IPS-18a (cell line): ENCODE measurements around the gene TOMM40L.
A peak's percentile ranks its signal among the peaks of the same experiment; 100 is the strongest.
"Not testable (repeated sequence)": the region's sequence is repeated elsewhere in the genome, so short reads cannot be mapped to it uniquely, and the experiment has no call there.

Experiments used
- H3K27ac ChIP-seq: one replicate; pipeline ENCODE4 v1.5.1; 2013; ENCODE audit warnings: low read length
- H3K27me3 ChIP-seq: one replicate; pipeline ENCODE4 v1.6.1; 2013; ENCODE audit warnings: mild to moderate bottlenecking, low read length; ENCODE audit not compliant: control insufficient read depth, insufficient read depth
- H3K36me3 ChIP-seq: one replicate; pipeline ENCODE4 v1.6.1; 2013; ENCODE audit warnings: low read depth, low read length; ENCODE audit not compliant: control insufficient read depth
- H3K4me1 ChIP-seq: one replicate; pipeline ENCODE4 v1.6.1; 2013; ENCODE audit warnings: low read depth, low read length; ENCODE audit not compliant: control insufficient read depth
- H3K4me3 ChIP-seq: one replicate; pipeline ENCODE4 v1.5.1; 2013; ENCODE audit warnings: low read length
- H3K9ac ChIP-seq: one replicate; pipeline ENCODE4 v1.6.1; 2013; ENCODE audit warnings: mild to moderate bottlenecking, low read length, moderate library complexity
- H3K9me3 ChIP-seq: one replicate; pipeline ENCODE4 v1.6.1; 2013; ENCODE audit warnings: low read depth, low read length; ENCODE audit not compliant: control insufficient read depth

TOMM40L gene

GRCh38 chr1:161216945-161217712 lies 8.7 kb upstream of the TOMM40L start:
- H3K4me3 ChIP-seq, result no peak overlapping the region

GRCh38 chr1:161217831-161218230 lies 8.0 kb upstream of the TOMM40L start:
- H3K4me3 ChIP-seq, result no peak overlapping the region
- no peaks in the 10 kb centered on the region for H3K9me3 ChIP-seq
- H3K4me1 ChIP-seq, result peaks cover 13% of the 10 kb centered on the region
- no peak overlapping the region for H3K27ac ChIP-seq
- H3K36me3 ChIP-seq, result peaks cover 21% of the 10 kb centered on the region
- H3K9ac ChIP-seq, result no peak overlapping the region
- H3K27me3 ChIP-seq, result no peaks in the 10 kb centered on the region

More at GRCh38 chr1:161216945-161217712, 8.7 kb upstream of the TOMM40L start:
- no peak overlapping the region for H3K9ac ChIP-seq
- H3K9me3 ChIP-seq, result no peaks in the 10 kb centered on the region
- H3K4me1 ChIP-seq, result peaks cover 13% of the 10 kb centered on the region
- H3K27ac ChIP-seq, result no peak overlapping the region
- H3K36me3 ChIP-seq, result peaks cover 28% of the 10 kb centered on the region
- H3K27me3 ChIP-seq, result no peaks in the 10 kb centered on the region

GRCh38 chr1:161218301-161219077 lies 7.4 kb upstream of the TOMM40L start:
- Histone ChIP-seq H3K36me3 (peaks cover 14% of the 10 kb centered on the region), H3K4me3 (no peak overlapping the region), H3K9me3 (no peaks in the 10 kb centered on the region), H3K27me3 (no peaks in the 10 kb centered on the region), H3K4me1 (peaks cover 13% of the 10 kb centered on the region), H3K27ac (no peak overlapping the region), H3K9ac (no peak overlapping the region)

GRCh38 chr1:161219078-161219892 lies 6.6 kb upstream of the TOMM40L start:
- Histone ChIP-seq H3K4me1 (peaks cover 13% of the 10 kb centered on the region), H3K36me3 (peaks cover 6% of the 10 kb centered on the region), H3K27me3 (no peaks in the 10 kb centered on the region), H3K9me3 (no peaks in the 10 kb centered on the region), H3K27ac (no peak overlapping the region), H3K9ac (no peak overlapping the region), H3K4me3 (no peak overlapping the region)

GRCh38 chr1:161220002-161220401 lies 5.9 kb upstream of the TOMM40L start:
- no peak overlapping the region for H3K27ac ChIP-seq
- H3K9ac ChIP-seq, result no peak overlapping the region
- H3K27me3 ChIP-seq, result no peaks in the 10 kb centered on the region
- no peak overlapping the region for H3K4me3 ChIP-seq
- no peaks in the 10 kb centered on the region for H3K9me3 ChIP-seq
- peaks cover 2% of the 10 kb centered on the region for H3K36me3 ChIP-seq
- peaks cover 13% of the 10 kb centered on the region for H3K4me1 ChIP-seq

- H3K4me3 ChIP-seq, result no peak overlapping the region
- no peaks in the 10 kb centered on the region for H3K36me3 ChIP-seq
- H3K4me1 ChIP-seq, result peaks cover 21% of the 10 kb centered on the region
- no peak overlapping the region for H3K27ac ChIP-seq
- no peaks in the 10 kb centered on the region for H3K27me3 ChIP-seq
- no peaks in the 10 kb centered on the region for H3K9me3 ChIP-seq
- H3K9ac ChIP-seq, result no peak overlapping the region
Measured at GRCh38 chr1:161222175-161223019, 3.5 kb upstream of the TOMM40L start.

- no peaks in the 10 kb centered on the region for H3K27me3 ChIP-seq
- peaks cover 8% of the 10 kb centered on the region for H3K4me1 ChIP-seq
- H3K9me3 ChIP-seq, result no peaks in the 10 kb centered on the region
Measured at GRCh38 chr1:161223805-161224694, 1.8 kb upstream of the TOMM40L start.

GRCh38 chr1:161224695-161225087 lies 1.2 kb upstream of the TOMM40L start:
- not testable (repeated sequence) for H3K4me1 ChIP-seq, H3K9me3 ChIP-seq, H3K27me3 ChIP-seq, H3K4me3 ChIP-seq, H3K9ac ChIP-seq, H3K27ac ChIP-seq
- H3K36me3 ChIP-seq, result peaks cover 13% of the 10 kb centered on the region

More at GRCh38 chr1:161223805-161224694, 1.8 kb upstream of the TOMM40L start:
- peaks cover 10% of the 10 kb centered on the region for H3K36me3 ChIP-seq
- no peak overlapping the region for H3K9ac ChIP-seq
- H3K27ac ChIP-seq, result no peak overlapping the region
- H3K4me3 ChIP-seq, result no peak overlapping the region

GRCh38 chr1:161225178-161225533 lies 704 bp upstream of the TOMM40L start:
- Histone ChIP-seq H3K9me3 (no peaks in the 10 kb centered on the region), H3K4me1 (peaks cover 8% of the 10 kb centered on the region), H3K36me3 (peaks cover 13% of the 10 kb centered on the region), H3K9ac (no peak overlapping the region), H3K27ac (no peak overlapping the region), H3K4me3 (peak overlapping the region; percentile 11), H3K27me3 (no peaks in the 10 kb centered on the region)

- peaks cover 8% of the 10 kb centered on the region for H3K4me1 ChIP-seq
- peak overlapping the region; percentile 47 for H3K9ac ChIP-seq
- no peaks in the 10 kb centered on the region for H3K9me3 ChIP-seq
- H3K27me3 ChIP-seq, result no peaks in the 10 kb centered on the region
- H3K27ac ChIP-seq, result no peak overlapping the region
- H3K36me3 ChIP-seq, result peaks cover 13% of the 10 kb centered on the region
- peak overlapping the region; percentile 75 for H3K4me3 ChIP-seq
Measured at GRCh38 chr1:161226320-161226711, 456 bp downstream of the TOMM40L start.
